Measurements from ENCODE around the gene ETV6.

- TF ChIP-seq SIN3A (IDR thresholded peaks at IDR 0.05; ENCODE audit: borderline replicate concordance, insufficient read depth, low read depth, low read length) (no peak), CTCF (IDR thresholded peaks at IDR 0.05) (no peak), REST (IDR thresholded peaks at IDR 0.05; ENCODE audit: insufficient read depth in 1 of 2, low read depth in 2 of 2, low read length in 1 of 2) (no peak), TCF7L2 (IDR thresholded peaks at IDR 0.05; ENCODE audit: low read depth, low read length) (no peak)
Observed at GRCh38 chr12:11746940-11747716, 97.7 kb downstream of the ETV6 start.

Measured in Panc1 (cell line).